NB4 (cell line): ENCODE data around the gene AQP3.
"Not testable (repeated sequence)": the region's sequence is repeated elsewhere in the genome, so short reads cannot be mapped to it uniquely, and the experiment has no call there.

Source experiments
- MAX ChIP-seq: IDR thresholded peaks from 2 replicates; pipeline ENCODE4 v1.6.1; 2011; ENCODE audit warnings: low read depth, low read length
- MYC ChIP-seq: IDR thresholded peaks from 2 replicates; pipeline ENCODE4 v1.6.1; 2011; ENCODE audit warnings: low read depth, low read length

DNA sequence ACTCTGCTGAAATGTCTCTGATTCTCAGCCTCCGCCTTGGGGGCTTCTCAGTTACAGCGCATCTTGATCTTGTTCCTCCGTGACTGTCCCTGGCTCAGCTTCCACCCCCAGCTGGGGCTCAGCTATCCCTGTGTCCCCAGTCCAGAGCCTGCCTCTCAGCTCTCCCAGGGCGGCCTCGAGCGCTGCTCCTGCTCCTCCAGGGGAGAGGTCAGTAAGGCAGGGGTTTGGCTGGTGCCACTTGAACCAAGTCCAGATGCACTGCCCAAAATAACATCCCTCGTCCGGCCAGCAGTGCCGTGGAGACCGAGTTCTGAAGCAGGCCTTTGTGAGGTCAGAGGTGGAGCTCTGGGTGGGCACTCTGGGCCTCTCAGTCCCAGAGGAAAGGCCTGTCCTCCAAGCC lies 45.0 kb downstream of the AQP3 start, which contains the start of gene AQP7:
- not testable (repeated sequence) for TF ChIP-seq MYC, MAX
